ENCODE data around the gene BTBD6.

GRCh38 chr14:105226198-105226597, 22.1 kb upstream of the BTBD6 start:
- no peak for TF ChIP-seq CTCF (IDR thresholded peaks at IDR 0.05; ENCODE audit: borderline replicate concordance, extremely low read depth, low read length, poor library complexity, severe bottlenecking)
- TF ChIP-seq EZH2 (IDR thresholded peaks at IDR 0.05; ENCODE audit: borderline replicate concordance, low read depth, low read length, severe bottlenecking) = no peak
